GM18909 (cell line): ENCODE results near the gene RDM1.
"Not testable (repeated sequence)": the region's sequence is repeated elsewhere in the genome, so short reads cannot be mapped to it uniquely, and the experiment has no call there.

ENCODE experiments used
- ATAC-seq: cut with Tn5 transposase; IDR thresholded peaks from one replicate; pipeline ENCODE4 v1.9.1; 2021; ENCODE audit warnings: mild to moderate bottlenecking; ENCODE audit not compliant: unreplicated experiment, poor library complexity

RDM1 gene

DNA sequence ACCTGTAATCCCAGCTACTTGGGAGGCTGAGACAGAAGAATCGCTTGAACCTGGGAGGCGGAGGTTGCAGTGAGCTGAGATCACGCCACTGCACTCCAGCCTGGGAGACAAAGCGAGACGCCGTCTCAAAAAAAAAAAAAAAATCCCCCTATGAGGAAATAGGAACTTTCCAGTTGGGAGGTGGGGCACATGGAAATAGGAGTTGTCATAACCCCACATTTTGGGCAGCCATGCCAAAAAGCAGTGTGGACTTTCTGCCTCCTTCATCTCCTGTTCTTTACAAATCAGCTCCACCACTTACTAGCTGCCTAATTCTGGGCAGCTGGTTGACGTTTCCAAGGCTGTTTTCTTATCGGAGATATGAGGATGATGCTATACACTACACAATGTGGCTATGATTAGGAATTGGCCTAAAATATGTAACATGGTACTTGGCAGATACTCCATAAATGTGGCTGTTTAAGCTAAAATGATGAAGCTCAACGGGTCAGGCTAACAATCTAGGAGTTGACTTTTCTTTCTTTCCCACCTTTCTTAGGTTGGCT, 28.9 kb downstream of the RDM1 start:
- no peak for ATAC-seq

DNA sequence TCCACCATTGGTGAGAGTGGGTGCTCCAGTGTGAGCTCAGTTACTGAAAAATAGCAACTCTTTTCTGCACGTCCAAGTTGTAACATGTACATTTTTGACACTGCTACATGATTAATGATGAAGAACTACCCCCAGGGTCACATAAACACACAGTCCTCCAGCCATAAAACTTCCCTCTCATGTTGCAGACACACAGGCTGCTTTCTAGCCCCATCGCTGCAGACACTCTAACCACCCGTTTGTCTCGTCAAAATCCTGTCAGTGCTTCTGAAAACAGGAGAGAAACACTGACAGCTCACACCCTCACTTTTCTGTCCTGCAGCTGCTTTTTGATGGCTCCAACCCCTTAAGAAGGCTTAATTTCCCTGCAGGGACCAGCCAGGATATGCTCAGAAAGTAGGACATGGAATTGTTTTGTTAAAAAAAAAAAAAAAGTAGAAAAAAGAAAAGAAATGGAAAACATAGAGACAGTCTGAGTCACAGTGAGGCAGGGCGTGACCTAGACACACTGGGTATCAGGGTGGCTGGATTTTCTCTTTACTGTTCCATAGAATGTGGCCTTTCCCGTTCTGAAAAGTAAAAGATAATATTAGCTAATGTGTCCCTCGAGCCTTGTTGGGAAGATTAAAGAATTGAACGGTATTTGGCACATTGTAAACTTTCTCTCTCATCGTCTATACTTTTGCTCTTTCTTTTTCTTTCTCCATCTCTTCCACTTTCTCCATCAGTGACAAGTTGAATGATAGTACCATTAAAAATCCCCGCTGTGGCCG, 29.7 kb downstream of the RDM1 start:
- no peak for ATAC-seq

DNA sequence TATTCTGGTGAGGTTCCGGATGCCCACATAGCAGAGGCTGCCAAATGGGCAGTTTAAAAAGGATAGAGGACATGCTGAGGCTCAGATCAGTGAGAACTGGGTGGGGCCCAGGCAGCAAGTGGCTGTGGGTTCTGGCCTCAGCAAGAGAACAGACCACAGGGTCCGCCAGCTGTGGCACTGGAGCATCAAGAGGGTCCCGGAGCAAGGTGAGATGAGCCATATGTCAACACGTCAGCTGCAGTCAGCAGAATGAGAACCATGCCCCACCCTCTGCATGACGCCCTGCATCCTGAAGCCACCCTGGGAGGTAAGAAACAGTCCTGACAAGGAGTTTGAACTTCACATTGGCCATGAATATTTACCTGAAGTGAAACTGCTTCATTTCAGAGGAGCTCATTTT, 30.3 kb downstream of the RDM1 start:
- no peak for ATAC-seq

DNA sequence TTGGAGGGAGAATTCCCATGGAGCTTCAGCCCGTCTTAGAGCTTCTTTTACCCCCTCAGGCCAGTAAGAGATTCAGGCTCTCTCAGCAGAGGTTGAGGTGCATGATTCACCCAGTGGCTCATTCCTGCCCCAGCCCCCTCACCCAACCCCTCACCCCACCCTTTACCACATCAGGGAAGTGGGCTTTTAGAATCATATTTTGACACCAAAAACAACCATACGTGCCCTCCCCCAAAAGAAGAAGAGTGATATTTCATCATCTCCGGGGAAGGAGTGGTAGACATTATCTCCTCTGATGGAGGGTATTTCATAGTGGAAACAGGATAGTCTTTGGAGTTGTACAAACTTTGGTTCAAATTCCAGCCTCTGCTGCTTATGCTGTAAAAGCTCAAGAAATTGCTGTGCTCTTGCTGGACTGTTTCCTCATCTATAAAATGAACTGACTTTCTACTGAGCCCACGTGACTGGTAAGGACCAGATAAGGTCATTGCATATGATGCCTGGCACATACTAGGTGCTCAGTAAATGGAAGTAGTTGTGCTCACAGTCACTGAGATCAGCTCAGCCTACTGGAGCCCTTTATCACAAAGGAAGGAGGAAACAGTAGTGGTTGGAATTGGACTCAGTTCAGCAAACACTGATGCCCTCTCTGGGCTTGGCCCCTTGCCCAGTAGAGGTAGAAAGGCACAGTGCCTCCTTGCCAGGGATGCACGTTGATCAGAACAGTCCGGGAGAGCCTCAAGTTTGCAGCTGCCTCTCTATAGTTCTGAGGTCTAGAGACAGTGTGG, 32.1 kb downstream of the RDM1 start:
- ATAC-seq, result no peak

DNA sequence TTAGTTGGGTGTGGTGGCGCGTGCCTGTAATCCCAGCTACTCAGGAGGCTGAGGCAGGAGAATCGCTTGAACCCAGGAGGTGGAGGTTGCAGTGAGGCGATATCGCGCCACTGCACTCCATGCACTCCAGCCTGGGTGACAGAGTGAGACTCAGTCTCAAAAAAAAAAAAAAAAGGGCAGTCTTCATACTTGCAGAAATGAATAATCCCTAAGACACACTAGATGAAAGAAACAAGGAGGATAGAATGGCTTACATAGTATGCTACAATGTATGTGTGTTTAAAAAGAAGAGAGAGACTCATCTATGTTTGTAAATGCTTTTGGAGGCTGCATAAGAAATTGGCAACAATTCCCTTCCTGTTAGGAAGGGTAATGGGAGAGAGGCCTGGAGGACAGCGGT, 32.8 kb downstream of the RDM1 start:
- ATAC-seq, result not testable (repeated sequence)

DNA sequence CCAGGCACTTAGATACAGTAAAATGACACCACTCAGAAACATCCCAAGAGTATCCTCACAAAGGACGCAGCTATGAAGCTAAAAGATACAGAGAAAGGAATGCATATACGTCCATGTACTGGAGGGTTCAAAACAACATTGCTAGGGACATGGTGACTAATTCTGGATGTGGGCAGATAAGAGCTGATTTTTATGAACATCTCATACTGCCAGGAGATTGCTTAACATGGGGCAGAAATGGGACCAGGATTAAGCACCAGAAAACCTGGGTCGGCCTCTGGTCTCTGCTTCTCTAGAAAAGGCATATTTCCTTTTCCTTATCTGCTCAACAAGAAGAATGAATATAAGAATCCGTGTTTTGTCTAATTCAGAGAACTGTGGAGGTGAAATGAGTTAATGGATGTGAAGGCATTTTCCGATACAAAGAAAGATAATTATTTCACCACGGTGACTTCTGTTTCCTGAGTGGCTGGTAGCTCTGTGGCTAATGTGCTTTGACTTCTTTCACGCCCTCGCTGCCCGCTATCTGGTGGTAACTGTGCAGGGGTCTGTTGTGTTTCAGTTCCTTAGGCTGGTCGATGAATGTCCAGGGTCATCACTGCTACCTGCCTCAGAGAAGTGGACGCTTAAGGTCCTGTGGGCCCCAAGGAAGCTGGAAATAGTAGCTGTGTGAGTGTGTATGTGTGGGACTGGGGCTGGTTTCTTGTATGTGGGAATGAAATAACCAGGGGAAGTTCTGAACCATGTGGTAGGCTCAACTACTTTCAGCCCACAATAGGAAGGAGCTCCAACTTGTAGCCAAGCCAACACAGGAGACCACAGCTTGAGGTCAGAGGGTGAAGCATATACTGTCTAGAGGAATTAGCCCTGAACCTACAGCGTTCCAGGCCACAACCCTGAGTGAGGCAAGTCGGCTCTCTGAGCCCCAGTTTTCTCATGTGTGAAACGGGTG, 34.7 kb downstream of the RDM1 start:
- peak; percentile 56 for ATAC-seq

DNA sequence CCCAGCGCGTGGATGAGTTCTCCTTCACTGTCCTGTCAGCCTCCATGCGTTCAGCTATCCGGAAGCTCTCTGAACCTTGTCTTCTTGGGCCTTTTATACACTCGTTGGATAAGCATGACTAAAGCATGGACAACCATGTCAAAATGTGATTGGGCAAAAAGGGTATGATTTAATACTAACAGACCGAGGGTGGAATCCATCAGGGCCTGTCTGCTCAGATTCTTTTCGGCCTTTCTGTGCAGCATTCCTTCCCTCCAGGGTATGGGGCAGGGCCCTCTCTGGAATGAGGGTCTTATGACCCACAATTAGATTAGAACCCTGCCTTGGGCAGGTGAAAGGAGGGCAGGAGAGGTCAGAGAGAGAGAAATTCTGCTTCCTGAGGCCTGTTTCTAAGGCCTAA, 36.4 kb downstream of the RDM1 start:
- ATAC-seq, result no peak

DNA sequence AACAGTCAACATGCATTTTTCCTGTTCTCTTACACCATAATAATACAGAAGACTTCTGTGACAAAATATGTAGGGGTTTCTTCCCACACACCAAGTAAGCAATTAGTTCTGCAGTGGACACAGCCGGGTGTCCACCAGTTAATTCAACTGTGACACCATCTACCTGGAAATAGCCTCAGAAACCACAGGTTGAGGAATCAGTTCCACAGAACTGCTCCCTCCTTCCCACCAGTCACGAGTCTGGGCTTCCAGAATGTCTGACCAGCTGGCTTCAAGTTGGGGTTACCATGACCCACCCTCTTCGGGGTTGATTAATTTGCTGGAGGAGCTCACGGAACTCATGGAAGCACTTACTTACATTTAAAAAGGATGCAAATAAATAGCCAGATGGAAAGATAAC, 36.8 kb downstream of the RDM1 start:
- ATAC-seq, result no peak

DNA sequence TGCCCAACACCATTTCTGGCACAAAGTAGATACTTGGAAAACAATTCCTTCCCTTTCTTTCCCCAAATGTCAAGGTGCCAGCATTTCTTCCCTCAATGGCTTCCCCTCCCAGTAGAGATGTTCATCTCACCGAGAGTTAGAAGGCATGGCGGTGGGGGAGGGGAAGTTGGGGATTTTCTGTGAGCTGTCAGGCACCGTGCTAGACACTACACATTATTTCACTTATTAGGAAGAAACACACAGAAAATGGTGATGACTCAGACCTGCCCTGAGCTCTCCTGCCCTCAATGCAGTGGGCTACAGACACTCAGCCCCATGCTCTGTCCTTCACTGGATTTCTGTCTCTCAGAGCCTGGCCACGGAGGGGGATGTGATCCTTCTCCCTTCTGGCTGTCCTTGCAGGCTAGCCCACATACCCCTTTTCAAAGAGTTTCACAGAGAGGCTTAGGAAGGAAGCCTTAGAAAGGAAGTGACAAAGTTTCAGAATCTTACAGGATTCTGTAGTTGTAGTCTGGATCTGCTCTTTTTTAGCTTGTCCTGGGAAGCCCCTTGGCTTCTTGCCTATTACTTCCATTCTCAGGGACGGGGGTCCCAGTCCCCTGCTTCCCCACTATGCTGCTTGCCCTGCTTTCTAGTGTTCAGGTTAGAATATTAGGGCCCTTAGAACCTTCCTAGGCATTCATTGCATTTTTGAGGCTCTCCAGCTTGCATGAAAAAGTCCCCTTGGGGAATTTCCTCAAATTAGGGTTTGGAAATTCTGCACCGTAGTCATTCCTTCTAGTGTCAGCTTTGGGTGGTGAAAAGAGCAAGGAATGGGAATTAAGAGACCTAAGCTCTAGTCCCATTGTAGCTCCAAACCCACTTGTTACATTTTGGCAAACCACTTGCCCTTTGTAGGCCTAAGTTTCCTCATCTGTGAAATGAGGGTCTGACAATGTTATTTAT, 38.2 kb downstream of the RDM1 start:
- no peak for ATAC-seq

- no peak for ATAC-seq
These were observed 39.3 kb downstream of the RDM1 start for GRCh38 chr17:35891269-35891668.

GRCh38 chr17:35890774-35891155, 39.8 kb downstream of the RDM1 start:
- ATAC-seq, result no peak

GRCh38 chr17:35889818-35890773, 40.5 kb downstream of the RDM1 start:
- no peak for ATAC-seq

DNA sequence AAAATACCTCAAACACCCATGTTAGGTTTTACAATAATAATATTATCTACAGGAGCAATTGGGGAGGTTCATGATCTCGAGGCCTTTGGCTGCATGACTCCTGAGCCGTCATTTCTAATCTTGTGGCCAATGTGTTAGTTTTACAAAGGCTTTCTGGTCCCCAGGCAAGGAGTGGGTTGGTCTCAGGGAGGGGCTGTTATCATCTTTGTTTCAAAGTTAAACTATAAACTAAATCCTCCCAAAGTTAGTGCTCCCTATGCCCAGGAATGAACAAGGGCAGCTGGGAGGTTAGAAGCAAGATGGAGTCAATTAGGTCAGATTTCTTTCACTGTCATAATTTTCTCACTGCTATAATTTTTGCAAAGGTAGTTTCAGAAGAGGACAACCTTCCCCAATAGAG, 41.3 kb downstream of the RDM1 start:
- no peak for ATAC-seq

- peak; percentile 90 for ATAC-seq
These were observed 50.6 kb downstream of the RDM1 start, which contains the start of gene CCL5 for GRCh38 chr17:35879773-35880654. Gene CCL5, minus strand, starts transcription at chr17:35880360.

DNA sequence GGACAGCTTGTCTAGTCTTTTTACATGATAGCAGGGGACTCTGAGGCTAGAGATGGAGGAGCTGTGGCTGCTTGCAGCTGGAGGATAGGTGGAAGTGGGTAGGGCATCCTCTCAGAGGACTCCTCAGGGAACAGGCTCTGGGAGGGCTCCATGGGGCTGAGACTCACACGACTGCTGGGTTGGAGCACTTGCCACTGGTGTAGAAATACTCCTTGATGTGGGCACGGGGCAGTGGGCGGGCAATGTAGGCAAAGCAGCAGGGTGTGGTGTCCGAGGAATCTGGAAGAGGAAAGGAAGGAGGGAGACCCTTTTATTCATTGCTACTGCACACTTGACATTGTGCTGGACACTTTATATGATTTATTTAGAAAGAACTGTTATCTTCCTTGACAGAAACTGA, 52.2 kb downstream of the RDM1 start:
- no peak for ATAC-seq

DNA sequence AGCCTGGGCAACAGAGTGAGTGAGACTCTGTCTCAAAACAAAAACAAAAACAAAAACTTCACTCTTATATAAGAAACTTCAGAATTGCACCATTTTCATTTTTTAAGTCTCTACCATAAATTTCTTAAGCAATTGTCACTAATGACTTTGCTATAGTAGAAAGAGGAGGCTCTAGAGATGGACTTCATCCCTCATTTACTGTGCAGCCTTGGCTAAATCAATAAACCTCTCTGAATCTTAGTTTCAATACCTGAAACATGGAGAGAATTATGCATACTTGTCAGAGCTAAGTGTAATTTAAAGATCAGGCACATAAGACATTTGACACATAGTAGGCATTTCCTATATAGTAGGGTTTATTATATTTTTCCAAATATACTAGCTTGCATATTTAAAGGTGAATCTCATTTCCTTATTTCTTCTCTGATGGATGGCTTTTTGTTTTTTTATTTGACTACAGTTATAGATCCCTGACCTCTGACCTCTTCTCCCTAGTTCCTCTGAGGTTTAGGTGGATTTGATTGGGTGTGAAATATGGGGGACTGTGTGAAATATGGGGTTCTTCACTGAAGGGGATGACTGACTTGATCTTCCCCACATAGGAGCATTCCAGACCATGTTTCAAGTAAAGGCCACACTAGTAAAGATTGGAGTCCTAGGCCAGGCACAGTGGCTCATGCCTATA, 53.1 kb downstream of the RDM1 start:
- no peak for ATAC-seq

DNA sequence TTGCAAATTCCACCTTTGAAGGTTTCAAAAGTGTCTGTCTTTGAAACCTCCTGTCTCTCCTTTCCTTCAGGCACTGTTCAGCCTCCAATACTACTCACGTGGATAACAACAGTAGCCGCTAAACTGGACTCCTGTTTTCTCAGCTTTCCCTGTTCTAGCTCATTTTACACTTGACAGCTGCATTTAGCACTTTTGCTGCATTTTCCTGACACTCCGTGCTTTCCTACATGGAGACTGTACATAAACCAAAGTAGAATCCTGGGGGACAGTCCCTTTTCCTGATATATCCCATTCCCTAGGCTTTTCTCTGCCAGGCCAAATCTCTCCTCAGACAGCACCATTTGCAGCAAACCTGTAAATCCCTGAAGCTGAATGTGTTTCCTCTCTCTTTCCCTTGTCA, 54.0 kb downstream of the RDM1 start:
- ATAC-seq, result no peak
